Neural crest cell (in vitro differentiated cells): Measurements from ENCODE around the gene ADK. TPM values are rescaled to one million over a fixed set of nuclear protein-coding genes. Genes with fewer than 3 reads are reported as not detected.
"Not testable (repeated sequence)": the region's sequence is repeated elsewhere in the genome, so short reads cannot be mapped to it uniquely, and the experiment has no call there.

Source experiments
- DNase-seq: peaks from one replicate; pipeline ENCODE4 v3.0.0; 2021; ENCODE audit warnings: low read depth, mixed read lengths, low spot score
- H3K27ac Mint-ChIP-seq: one replicate; pipeline ENCODE4 v1.8.0; 2021; ENCODE audit warnings: mild to moderate bottlenecking, mixed read lengths; ENCODE audit not compliant: unreplicated experiment
- H3K27me3 Mint-ChIP-seq: 2 replicates; pipeline ENCODE4 v1.8.0; 2021; ENCODE audit warnings: low read depth, mild to moderate bottlenecking, mixed read lengths
- H3K36me3 Mint-ChIP-seq: 2 replicates; pipeline ENCODE4 v1.8.0; 2021; ENCODE audit warnings: low read depth, mild to moderate bottlenecking, mixed read lengths
- H3K4me1 Mint-ChIP-seq: 2 replicates; pipeline ENCODE4 v1.8.0; 2021; ENCODE audit warnings: mixed read lengths
- H3K4me3 Mint-ChIP-seq: one replicate; pipeline ENCODE4 v1.8.0; 2021; ENCODE audit warnings: mild to moderate bottlenecking, mixed read lengths
- H3K9me3 Mint-ChIP-seq: 2 replicates; pipeline ENCODE4 v1.8.0; 2021; ENCODE audit warnings: mixed read lengths
- total RNA-seq: library from RNA; stranded (reverse); gene quantifications from 2 replicates; pipeline ENCODE4 v1.2.1, GENCODE V29; 2021
- TF ChIP-seq, protein P1 (sequence below): fragments of 200-600 bp; sonication (generic); conservative IDR thresholded peaks from 2 replicates; pipeline ENCODE4 v1.5.0; 2021; ENCODE audit warnings: antibody characterized with exemption, mild to moderate bottlenecking

The ADK gene
- total RNA-seq, 1 donor from 2014 or later, result 35.6 TPM

DNA sequence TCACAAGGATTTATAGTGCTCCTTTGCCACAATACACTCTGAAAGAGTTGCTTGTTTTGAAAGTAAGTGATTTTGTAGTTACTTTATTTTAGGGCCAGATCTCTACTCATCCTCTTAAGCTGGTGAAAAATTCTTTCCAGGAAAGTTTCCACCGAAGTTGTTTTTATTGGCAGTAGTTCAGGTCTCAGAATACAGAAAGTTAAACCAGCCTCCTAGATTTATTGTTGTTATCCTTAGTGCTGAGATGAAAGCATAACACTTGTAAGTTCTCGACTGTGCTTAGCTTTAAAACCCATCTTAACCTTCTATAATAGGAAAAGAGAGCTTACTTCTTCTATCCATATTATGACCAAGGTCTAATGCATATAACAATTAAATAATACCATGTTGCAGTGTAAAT, 5.9 kb upstream of the ADK start:
- Mint-ChIP-seq H3K9me3 (no peaks in the 10 kb centered on the region), H3K4me3 (no peak overlapping the region), H3K27ac (no peak overlapping the region), H3K36me3 (no peaks in the 10 kb centered on the region), H3K27me3 (no peaks in the 10 kb centered on the region), H3K4me1 (peaks cover 9% of the 10 kb centered on the region)
- TF ChIP-seq, protein P1, sequence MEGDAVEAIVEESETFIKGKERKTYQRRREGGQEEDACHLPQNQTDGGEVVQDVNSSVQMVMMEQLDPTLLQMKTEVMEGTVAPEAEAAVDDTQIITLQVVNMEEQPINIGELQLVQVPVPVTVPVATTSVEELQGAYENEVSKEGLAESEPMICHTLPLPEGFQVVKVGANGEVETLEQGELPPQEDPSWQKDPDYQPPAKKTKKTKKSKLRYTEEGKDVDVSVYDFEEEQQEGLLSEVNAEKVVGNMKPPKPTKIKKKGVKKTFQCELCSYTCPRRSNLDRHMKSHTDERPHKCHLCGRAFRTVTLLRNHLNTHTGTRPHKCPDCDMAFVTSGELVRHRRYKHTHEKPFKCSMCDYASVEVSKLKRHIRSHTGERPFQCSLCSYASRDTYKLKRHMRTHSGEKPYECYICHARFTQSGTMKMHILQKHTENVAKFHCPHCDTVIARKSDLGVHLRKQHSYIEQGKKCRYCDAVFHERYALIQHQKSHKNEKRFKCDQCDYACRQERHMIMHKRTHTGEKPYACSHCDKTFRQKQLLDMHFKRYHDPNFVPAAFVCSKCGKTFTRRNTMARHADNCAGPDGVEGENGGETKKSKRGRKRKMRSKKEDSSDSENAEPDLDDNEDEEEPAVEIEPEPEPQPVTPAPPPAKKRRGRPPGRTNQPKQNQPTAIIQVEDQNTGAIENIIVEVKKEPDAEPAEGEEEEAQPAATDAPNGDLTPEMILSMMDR, result no peak
- DNase-seq, result no peak

DNA sequence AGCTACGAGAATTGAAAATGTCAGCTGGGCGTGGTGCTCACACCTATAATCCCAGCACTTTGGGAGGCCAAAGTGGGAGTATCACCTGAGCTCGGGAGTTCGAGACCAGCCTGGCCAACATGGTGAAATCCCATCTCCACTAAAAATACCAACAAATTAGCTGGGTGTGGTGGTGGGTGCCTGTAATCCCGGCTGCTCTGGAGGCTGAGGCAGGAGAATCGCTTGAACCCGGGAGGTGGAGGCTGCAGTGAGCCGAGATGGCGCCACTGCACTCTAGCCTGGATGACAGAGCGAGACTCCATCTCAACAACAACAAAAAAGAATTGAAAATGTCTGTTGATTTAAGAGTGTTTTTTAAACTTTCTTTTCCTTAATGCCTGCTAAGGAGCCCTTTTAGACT, 4.0 kb upstream of the ADK start:
- not testable (repeated sequence) for H3K27ac Mint-ChIP-seq, H3K27me3 Mint-ChIP-seq, H3K36me3 Mint-ChIP-seq, H3K4me3 Mint-ChIP-seq, H3K9me3 Mint-ChIP-seq, DNase-seq
- H3K4me1 Mint-ChIP-seq, result peaks cover 13% of the 10 kb centered on the region

DNA sequence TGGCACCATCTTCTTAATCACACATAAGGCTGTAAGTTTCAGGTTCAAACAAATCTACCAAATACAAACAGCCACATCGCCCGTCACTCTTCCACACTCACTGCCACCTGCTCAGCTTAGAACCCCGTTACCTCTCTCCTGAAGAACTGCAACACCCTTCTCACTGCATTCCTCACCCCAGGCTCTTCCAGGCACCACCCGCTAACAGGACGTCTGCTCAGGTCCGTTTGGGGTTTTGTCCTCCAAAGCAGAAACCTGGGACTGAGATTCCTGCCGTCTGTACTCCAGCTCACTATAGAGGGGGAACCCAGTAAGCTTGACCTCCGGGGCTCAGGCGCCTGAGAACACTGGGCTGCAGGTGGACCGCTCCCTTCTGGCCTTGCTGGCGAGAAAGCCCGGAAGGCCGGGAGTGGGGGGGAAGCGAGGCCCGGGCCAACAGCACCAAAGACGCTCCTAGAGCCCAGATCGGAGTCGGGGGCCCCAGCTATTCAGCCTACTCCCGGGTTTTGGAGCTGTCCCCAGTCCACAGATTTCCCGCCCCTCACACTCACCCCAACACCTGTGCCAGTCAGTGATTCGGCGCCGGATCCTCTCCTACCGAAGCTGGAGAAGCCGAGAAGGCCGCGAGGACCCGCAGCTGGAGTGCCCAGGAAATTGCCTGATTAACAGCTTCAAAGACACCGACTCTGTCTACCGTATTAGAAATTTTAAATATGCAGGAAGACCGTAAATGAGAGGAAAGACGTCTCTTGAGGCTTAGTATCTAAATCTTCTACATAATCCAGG, 624 bp upstream of the ADK start, which contains the start of gene AP3M1:
Gene AP3M1 (minus strand): TSS at position 625 of the 786 bp plus-strand sequence. CDS start 12,449 bp downstream, outside the sequence.
- Mint-ChIP-seq H3K36me3 (no peaks in the 10 kb centered on the region), H3K9me3 (no peaks in the 10 kb centered on the region), H3K4me1 (peaks cover 37% of the 10 kb centered on the region)

GRCh38 chr10:74151879-74152722, 1.1 kb downstream of the ADK start:
- H3K4me1 Mint-ChIP-seq, result peaks cover 33% of the 10 kb centered on the region
- DNase-seq, result no peak
- no peaks in the 10 kb centered on the region for H3K27me3 Mint-ChIP-seq
- TF ChIP-seq, protein P1, result no peak
- H3K9me3 Mint-ChIP-seq, result no peaks in the 10 kb centered on the region
- H3K36me3 Mint-ChIP-seq, result no peaks in the 10 kb centered on the region
- no peak overlapping the region for H3K4me3 Mint-ChIP-seq
- H3K27ac Mint-ChIP-seq, result peak overlapping the region; percentile 48

More for the DNA sequence above, 624 bp upstream of the ADK start, which contains the start of gene AP3M1:
- H3K27me3 Mint-ChIP-seq, result no peaks in the 10 kb centered on the region
- TF ChIP-seq, protein P1, result no peak
- DNase-seq, result no peak
- no peak within 1 kb of the TSS for H3K27ac Mint-ChIP-seq
- no peak within 1 kb of the TSS for H3K4me3 Mint-ChIP-seq

DNA sequence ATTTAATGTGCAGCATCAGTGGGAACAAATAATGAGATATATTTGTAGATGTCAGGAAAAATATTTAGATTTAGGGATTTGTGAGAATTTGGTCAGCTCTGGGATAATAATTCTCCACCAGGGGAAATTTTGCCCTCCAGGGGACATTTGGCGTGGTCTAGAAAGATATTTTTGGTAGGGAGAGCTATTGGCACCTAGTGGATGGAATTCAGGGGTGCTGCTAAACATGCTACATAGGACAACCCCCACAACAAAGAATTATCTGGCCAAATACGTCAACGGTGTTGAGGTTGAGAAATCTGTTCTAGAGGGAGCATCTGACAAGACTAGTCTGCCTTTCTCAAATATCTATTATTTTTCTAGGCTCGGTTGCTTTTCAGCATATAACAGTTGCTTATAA, 2.1 kb downstream of the ADK start:
- H3K27ac Mint-ChIP-seq, result no peak overlapping the region
- no peak for DNase-seq
- H3K27me3 Mint-ChIP-seq, result no peaks in the 10 kb centered on the region
- no peaks in the 10 kb centered on the region for H3K36me3 Mint-ChIP-seq
- TF ChIP-seq, protein P1, result peak; percentile 57
- peaks cover 29% of the 10 kb centered on the region for H3K4me1 Mint-ChIP-seq
- H3K9me3 Mint-ChIP-seq, result no peaks in the 10 kb centered on the region
- no peak overlapping the region for H3K4me3 Mint-ChIP-seq
